Left colon (tissue), 2 donors: ENCODE results near the gene PSMD3. TPM values are rescaled to one million over a fixed set of nuclear protein-coding genes. Genes with fewer than 3 reads are reported as not detected.

ENCODE experiments used
- ATAC-seq: fragments of 200-7000 bp; cut with Tn5 transposase; one replicate; pipeline ENCODE4 v1.9.1; 2020; ENCODE audit warnings: mild to moderate bottlenecking, moderate library complexity
- DNase-seq, 2 donors: peaks; one replicate each; pipeline ENCODE4 v3.0.0-alpha.2; 2020
- intact Hi-C, 2 donors: fragments of 100-400 bp; cut with DNase I in 1 of 2; cut with micrococcal nuclease in 1 of 2; formaldehyde crosslinking; loops; one replicate each; pipeline versions ENCODE4 v1.11.2 to v1.14.0; 2022; cut with DNase I, micrococcal nuclease
- total RNA-seq, 2 donors: library from RNA; stranded (reverse); fragmentation: NEBNext Ultra II Directional; extraction: Animal tissue kit (Norgen Biotek cat#: 25700); gene quantifications; one replicate each; pipeline ENCODE4 v1.2.1, GENCODE V29; 2021
- donor health status: DM: no; HTN: no; CAD: no.
- donor health status: DM: yes; HTN: yes; CAD: no.

PSMD3 gene
- total RNA-seq, 2 donors from 2014 or later: 97.5 to 109 TPM

GRCh38 chr17:39953471-39953888 lies 27.1 kb upstream of the PSMD3 start:
- ATAC-seq: no peak
- intact Hi-C loops: no loop called here
- DNase-seq: no peak

- intact Hi-C loops: no loop called here
- DNase-seq: no peak
- no peak for ATAC-seq
These were observed 25.7 kb upstream of the PSMD3 start for GRCh38 chr17:39954876-39955275.

GRCh38 chr17:39955726-39956225 lies 24.8 kb upstream of the PSMD3 start:
- intact Hi-C loops: no loop called here
- DNase-seq (no peak), ATAC-seq (no peak)

GRCh38 chr17:39960524-39961041 lies 20.0 kb upstream of the PSMD3 start:
- DNase-seq (peak in 1 of 2 donors; percentile 38), ATAC-seq (peak; percentile 74)
- intact Hi-C loops: no loop called here

- DNase-seq: no peak
These were observed 17.9 kb upstream of the PSMD3 start, which contains the start of gene GSDMA for GRCh38 chr17:39962642-39963220. GSDMA (plus strand) TSS chr17:39963004; CDS start chr17:39965688, 2,684 bp downstream.

GRCh38 chr17:39963829-39964228 lies 16.8 kb upstream of the PSMD3 start:
- no peak for DNase-seq
- ATAC-seq: no peak
- intact Hi-C loops: no loop called here

More at GRCh38 chr17:39962642-39963220, 17.9 kb upstream of the PSMD3 start, which contains the start of gene GSDMA:
- intact Hi-C loops: no loop called here
- no peak for ATAC-seq

GRCh38 chr17:39965017-39965699 lies 15.4 kb upstream of the PSMD3 start:
- intact Hi-C loops: no loop called here
- no peak for ATAC-seq
- no peak for DNase-seq

GRCh38 chr17:39966771-39967170 lies 13.8 kb upstream of the PSMD3 start:
- DNase-seq: no peak
- intact Hi-C loops: no loop called here
- ATAC-seq: no peak

- DNase-seq (no peak), ATAC-seq (peak; percentile 45)
- intact Hi-C loops: no loop called here
These were observed 11.8 kb upstream of the PSMD3 start for GRCh38 chr17:39968761-39969160.

- ATAC-seq (no peak), DNase-seq (no peak)
- intact Hi-C loops: no loop called here
These were observed 11.2 kb upstream of the PSMD3 start for GRCh38 chr17:39969375-39969774.

GRCh38 chr17:39970157-39970692 lies 10.4 kb upstream of the PSMD3 start:
- intact Hi-C loops: no loop called here
- ATAC-seq (peak; percentile 97), DNase-seq (no peak)

GRCh38 chr17:39971076-39971603 lies 9.5 kb upstream of the PSMD3 start:
- ATAC-seq (peak; percentile 12), DNase-seq (no peak)
- intact Hi-C loops: no loop called here

- ATAC-seq (no peak), DNase-seq (no peak)
- intact Hi-C loops: no loop called here
These were observed 8.3 kb upstream of the PSMD3 start for GRCh38 chr17:39972271-39972670.

- no peak for DNase-seq
- no peak for ATAC-seq
- intact Hi-C loops: no loop called here
These were observed 7.1 kb upstream of the PSMD3 start for GRCh38 chr17:39973496-39973895.

- ATAC-seq (no peak), DNase-seq (no peak)
- intact Hi-C loops: no loop called here
These were observed 6.2 kb upstream of the PSMD3 start for GRCh38 chr17:39974433-39974832.

- intact Hi-C loops: no loop called here
- DNase-seq (no peak), ATAC-seq (no peak)
These were observed 4.8 kb upstream of the PSMD3 start for GRCh38 chr17:39975801-39976200.

GRCh38 chr17:39979016-39979670 lies 1.5 kb upstream of the PSMD3 start:
- intact Hi-C loops: no loop called here
- ATAC-seq (no peak), DNase-seq (no peak)

GRCh38 chr17:39979893-39980350 lies 685 bp upstream of the PSMD3 start:
- intact Hi-C loops: no loop called here

GRCh38 chr17:39981207-39981741 lies 667 bp downstream of the PSMD3 start:
- intact Hi-C loops: no loop called here
- no peak for DNase-seq
- peak; percentile 30 for ATAC-seq

More at GRCh38 chr17:39979893-39980350, 685 bp upstream of the PSMD3 start:
- ATAC-seq: peak; percentile 16
- DNase-seq: peak in 1 of 2 donors; percentile 42
